ENCODE measurements around the gene ETHE1. TPM values are rescaled to one million over a fixed set of nuclear protein-coding genes. Genes with fewer than 3 reads are reported as not detected.

ETHE1 gene
- total RNA-seq, 4 donors from 2014 or later: 33.3 to 55.9 (median 52.3) TPM

- H3K4me3 ChIP-seq: no peak overlapping the region
- no peaks in the 10 kb centered on the region for H3K36me3 ChIP-seq
- TF ChIP-seq EP300 (IDR thresholded peaks at IDR 0.05) (no peak), POLR2A (IDR thresholded peaks at IDR 0.05) (no peak), POLR2AphosphoS5 (IDR thresholded peaks at IDR 0.05) (no peak)
- TF ChIP-seq, protein P1, sequence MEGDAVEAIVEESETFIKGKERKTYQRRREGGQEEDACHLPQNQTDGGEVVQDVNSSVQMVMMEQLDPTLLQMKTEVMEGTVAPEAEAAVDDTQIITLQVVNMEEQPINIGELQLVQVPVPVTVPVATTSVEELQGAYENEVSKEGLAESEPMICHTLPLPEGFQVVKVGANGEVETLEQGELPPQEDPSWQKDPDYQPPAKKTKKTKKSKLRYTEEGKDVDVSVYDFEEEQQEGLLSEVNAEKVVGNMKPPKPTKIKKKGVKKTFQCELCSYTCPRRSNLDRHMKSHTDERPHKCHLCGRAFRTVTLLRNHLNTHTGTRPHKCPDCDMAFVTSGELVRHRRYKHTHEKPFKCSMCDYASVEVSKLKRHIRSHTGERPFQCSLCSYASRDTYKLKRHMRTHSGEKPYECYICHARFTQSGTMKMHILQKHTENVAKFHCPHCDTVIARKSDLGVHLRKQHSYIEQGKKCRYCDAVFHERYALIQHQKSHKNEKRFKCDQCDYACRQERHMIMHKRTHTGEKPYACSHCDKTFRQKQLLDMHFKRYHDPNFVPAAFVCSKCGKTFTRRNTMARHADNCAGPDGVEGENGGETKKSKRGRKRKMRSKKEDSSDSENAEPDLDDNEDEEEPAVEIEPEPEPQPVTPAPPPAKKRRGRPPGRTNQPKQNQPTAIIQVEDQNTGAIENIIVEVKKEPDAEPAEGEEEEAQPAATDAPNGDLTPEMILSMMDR (IDR thresholded peaks at IDR 0.05): no peak
- no peaks in the 10 kb centered on the region for H3K9me3 ChIP-seq
- peaks cover 0 to 18% (median 6%) of the 10 kb centered on the region in 3 donors for H3K4me1 ChIP-seq
- H3K27ac ChIP-seq: no peak overlapping the region
- no CpG with 5 or more reads among the region's 5 CpGs for WGBS, 2 donors (ENCODE audit: low coverage in 1 of 2)
- no peaks in the 10 kb centered on the region for H3K27me3 ChIP-seq
- ATAC-seq: no peak
Measured at GRCh38 chr19:43471091-43471490, 55.9 kb downstream of the ETHE1 start.

DNA sequence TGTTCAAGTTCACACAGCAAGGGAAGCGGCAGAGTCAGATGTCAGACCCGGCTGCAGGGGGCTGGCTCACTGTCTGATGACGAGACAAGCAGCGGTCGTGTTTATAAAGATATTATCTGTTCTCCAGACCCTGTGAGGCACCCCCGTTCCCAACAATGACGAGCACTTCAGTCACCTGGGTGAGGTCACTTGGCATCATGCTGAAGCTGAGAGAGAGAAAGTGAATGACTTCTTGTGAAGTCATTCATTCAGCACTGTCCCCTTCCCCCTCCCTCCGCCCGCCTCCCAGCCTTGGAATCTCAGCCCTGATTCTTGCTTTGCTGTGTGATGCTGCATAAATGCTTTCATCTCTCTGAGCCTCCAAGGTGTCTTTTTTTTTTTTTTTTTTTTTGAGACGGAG lies 56.7 kb downstream of the ETHE1 start:
- H3K9me3 ChIP-seq: no peaks in the 10 kb centered on the region
- no peak overlapping the region for H3K27ac ChIP-seq
- ATAC-seq: no peak
- H3K36me3 ChIP-seq: no peaks in the 10 kb centered on the region
- peaks cover 0 to 18% (median 10%) of the 10 kb centered on the region in 3 donors for H3K4me1 ChIP-seq
- H3K27me3 ChIP-seq: no peaks in the 10 kb centered on the region
- TF ChIP-seq EP300 (IDR thresholded peaks at IDR 0.05): no peak
- TF ChIP-seq, protein P1 (IDR thresholded peaks at IDR 0.05): no peak
- TF ChIP-seq POLR2AphosphoS5 (IDR thresholded peaks at IDR 0.05): no peak
- no peak for TF ChIP-seq POLR2A (IDR thresholded peaks at IDR 0.05)
- 41 to 60% methylated on average over 4 to 5 of the region's 10 CpGs for WGBS, 2 donors (ENCODE audit: low coverage in 1 of 2)
- no peak overlapping the region for H3K4me3 ChIP-seq

GRCh38 chr19:43469160-43469480 lies 57.9 kb downstream of the ETHE1 start:
- Histone ChIP-seq H3K4me3 (no peak overlapping the region), H3K9me3 (no peaks in the 10 kb centered on the region), H3K27me3 (no peaks in the 10 kb centered on the region), H3K27ac (no peak overlapping the region), H3K4me1 (peaks cover 0 to 18% (median 10%) of the 10 kb centered on the region in 3 donors), H3K36me3 (no peaks in the 10 kb centered on the region)
- TF ChIP-seq EP300 (IDR thresholded peaks at IDR 0.05) (no peak), POLR2AphosphoS5 (IDR thresholded peaks at IDR 0.05) (no peak), POLR2A (IDR thresholded peaks at IDR 0.05) (no peak)
- TF ChIP-seq, protein P1 (IDR thresholded peaks at IDR 0.05): no peak
- no CpG with 5 or more reads among the region's 1 CpG for WGBS, 2 donors (ENCODE audit: low coverage in 1 of 2)
- no peak for ATAC-seq

DNA sequence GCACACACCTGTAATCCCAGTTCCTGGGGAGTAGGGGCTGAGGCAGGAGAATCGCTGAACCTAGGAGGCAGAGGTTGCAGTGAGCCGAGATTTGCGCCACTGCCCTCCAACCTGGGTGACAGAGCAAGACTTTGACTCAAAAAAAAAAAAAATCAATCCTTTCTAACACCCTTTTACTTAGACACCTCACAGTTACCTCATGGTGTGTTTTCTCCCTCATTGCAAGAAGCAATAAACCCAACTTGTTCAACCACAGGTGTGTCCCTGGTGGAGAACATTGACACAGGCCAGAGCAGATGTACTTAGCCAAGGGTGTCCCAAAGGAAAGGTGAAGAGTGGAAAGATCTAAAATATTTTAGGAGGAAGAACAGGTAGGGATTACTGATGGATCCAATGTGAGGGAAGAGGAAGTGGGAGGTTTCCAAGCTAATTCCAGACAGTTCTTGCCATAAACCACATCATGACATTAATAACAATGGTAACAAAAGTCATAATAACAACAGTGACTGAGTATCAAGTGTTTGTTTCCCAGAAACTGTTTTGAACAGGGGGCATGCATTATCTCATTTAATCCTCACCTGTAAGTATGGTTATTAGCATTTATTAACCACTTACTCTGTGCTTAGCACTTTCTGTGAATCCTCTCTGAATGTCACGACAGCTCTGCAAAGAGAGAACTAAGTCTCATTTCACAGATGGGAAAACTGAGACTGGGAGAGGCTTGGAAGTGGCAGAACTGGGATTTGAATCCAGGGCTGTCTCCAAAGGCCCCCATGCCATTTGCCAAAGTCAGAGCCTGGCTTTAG lies 58.4 kb downstream of the ETHE1 start:
- H3K27ac ChIP-seq: no peak overlapping the region
- ATAC-seq: no peak
- H3K36me3 ChIP-seq: no peaks in the 10 kb centered on the region
- no peak overlapping the region for H3K4me3 ChIP-seq
- WGBS, 2 donors (ENCODE audit: low coverage in 1 of 2): 100% methylated on average over 4 of the region's 4 CpGs
- H3K9me3 ChIP-seq: no peaks in the 10 kb centered on the region
- no peak for TF ChIP-seq EP300 (IDR thresholded peaks at IDR 0.05)
- TF ChIP-seq, protein P1 (IDR thresholded peaks at IDR 0.05): no peak
- no peak for TF ChIP-seq POLR2AphosphoS5 (IDR thresholded peaks at IDR 0.05)
- TF ChIP-seq POLR2A (IDR thresholded peaks at IDR 0.05): no peak
- H3K4me1 ChIP-seq: peaks cover 0 to 21% (median 10%) of the 10 kb centered on the region in 3 donors
- H3K27me3 ChIP-seq: no peaks in the 10 kb centered on the region

DNA sequence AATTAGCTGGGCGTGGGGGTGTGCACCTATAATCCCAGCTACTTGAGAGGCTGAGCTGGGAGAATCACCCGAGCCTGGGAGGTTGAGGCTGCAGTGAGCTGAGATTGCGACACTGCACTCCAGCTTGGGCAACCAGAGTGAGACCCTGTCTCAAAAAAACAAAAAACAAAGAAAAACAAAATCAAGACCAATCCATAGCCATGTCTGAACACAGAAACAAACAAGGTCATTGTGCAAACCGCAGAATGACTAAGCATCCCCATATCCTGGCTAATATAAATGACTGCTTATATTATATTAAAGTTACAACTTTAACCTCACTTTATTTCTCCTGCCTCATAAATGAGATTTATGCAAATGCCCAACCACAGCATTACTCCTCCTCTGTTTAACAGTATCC lies 59.3 kb downstream of the ETHE1 start:
- ATAC-seq: no peak
- no peak overlapping the region for H3K27ac ChIP-seq
- 88 to 95% methylated on average over 4 of the region's 4 CpGs for WGBS, 2 donors (ENCODE audit: low coverage in 1 of 2)

More for the DNA sequence above, 59.3 kb downstream of the ETHE1 start:
- peaks cover 0 to 26% (median 10%) of the 10 kb centered on the region in 3 donors for H3K4me1 ChIP-seq
- no peaks in the 10 kb centered on the region for H3K27me3 ChIP-seq
- TF ChIP-seq, protein P1 (IDR thresholded peaks at IDR 0.05): no peak
- TF ChIP-seq POLR2AphosphoS5 (IDR thresholded peaks at IDR 0.05): no peak
- TF ChIP-seq POLR2A (IDR thresholded peaks at IDR 0.05): no peak
- TF ChIP-seq EP300 (IDR thresholded peaks at IDR 0.05): no peak
- H3K36me3 ChIP-seq: no peaks in the 10 kb centered on the region
- no peaks in the 10 kb centered on the region for H3K9me3 ChIP-seq
- no peak overlapping the region for H3K4me3 ChIP-seq
